Dedifferentiated amniotic fluid mesenchymal stem cell (primary cell): ENCODE results near the gene MARCKSL1.

Experiments used
- DNase-seq: peaks from one replicate; pipeline ENCODE4 v3.0.0-alpha.2; 2016; ENCODE audit errors: extremely low spot score

Gene MARCKSL1

DNA sequence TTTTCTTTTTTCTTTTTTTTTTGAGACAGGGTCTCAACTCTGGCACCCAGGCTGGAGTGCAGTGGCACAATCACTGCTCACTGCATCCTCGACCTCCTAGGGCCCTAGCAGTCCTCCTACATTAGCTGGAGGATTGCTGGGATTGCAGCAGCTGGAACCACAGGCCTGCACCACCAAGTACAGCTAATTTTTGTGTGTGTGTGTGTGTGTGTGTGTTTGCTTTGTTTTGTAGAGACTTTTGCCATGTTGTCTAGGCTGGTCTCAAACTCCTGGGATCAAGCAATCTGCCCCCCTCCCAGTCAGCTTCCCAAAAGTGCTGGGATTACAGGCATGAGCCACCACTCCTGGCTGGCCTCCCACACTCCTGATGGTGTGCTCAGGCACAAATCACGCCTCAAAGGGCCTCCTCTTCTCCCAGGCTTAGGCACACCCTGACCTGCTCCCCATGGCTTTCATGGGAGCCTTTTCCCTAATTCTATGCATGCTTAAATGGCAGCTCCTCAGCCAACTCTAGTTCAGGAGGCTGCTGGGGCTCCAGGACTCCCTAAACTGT, 16.9 kb upstream of the MARCKSL1 start:
- no peak for DNase-seq

DNA sequence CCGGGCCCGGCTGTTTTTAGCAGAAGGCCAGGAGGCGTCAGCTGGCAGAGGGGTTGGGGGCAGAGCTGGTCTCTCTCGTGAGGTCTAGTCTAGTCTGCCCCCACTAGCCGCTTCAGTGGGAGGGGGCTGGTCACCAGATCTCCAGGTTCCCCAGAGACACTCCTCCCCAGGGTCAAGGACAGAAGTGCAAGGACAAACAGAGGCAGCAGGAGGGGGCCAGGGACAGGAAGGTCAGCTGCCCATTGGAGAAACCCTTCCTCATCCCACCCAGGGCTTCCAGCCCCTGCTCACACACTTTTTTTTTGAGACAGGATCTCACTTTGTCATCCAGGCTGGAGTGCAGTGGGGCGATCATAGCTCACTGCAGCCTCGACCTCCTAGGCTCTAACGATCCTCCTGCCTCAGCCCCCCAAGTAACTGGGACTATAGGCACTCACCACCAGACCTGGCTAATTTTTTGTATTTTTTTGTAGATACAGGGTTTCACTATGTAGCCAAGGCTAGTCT, 16.3 kb upstream of the MARCKSL1 start:
- DNase-seq, result no peak

- peak; percentile 89 for DNase-seq
Observed at GRCh38 chr1:32351399-32352238, 15.6 kb upstream of the MARCKSL1 start.

DNA sequence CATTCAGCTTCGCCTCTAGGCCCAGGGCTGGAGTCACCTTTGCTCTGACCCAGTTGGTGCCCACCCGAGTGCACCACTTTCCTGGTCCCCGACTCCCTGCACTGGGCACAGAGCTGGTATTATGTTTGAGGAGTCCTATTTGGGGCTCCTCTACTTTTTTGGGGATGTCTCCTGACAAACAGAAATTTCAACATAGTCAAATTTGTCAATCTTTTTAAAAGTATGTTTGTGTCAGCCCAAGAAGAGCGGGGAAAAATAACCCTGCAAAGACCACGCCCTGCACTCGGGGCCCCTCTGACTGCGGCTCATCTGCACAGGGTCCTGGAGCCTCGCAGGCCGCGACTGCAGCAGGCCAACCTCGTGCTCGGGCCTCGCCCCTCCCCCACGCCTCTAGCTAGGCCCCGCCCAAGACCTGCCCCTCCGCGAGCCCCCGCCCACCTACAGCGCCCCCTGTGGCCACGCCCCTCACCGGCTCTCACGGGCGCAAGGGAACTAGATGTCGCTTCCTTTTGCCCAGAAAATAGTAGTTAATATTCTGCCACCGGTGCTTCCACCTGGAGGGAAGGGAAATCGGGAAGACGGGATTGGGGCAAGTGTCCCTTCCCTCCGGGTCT, 14.9 kb upstream of the MARCKSL1 start:
- DNase-seq, result peak; percentile 34

GRCh38 chr1:32349211-32349708, 13.2 kb upstream of the MARCKSL1 start:
- no peak for DNase-seq

DNA sequence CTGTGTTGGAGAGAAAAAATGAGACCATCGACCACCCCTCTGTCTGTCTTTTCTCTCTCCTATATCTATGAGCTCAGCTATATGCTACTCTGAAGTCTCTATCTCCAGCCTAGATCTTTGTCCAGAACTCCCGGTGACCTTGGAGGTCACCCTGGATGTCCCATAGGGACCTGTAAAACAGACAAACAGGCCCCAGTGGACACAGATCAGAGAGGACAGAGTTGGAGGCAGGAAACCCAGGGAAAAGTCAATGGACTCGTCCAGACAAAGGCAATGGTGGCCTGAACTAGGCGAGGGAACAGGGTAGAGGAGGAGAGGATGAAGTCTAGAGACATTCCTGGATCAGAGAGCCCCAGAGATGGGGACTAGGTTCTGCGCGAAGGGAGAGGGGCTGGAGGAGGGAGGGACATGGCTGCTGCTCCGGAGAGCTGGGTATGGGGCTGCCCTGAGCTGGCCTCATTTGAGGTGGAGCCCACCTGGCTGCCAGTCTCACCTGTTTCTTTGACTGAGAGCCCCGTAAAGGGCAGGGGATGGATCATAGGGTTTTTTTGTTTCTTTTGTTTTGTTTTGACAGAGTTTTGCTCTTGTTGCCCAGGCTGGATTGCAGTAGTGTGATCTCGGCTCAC, 10.6 kb upstream of the MARCKSL1 start:
- DNase-seq, result no peak

- DNase-seq, result no peak
Observed at GRCh38 chr1:32345289-32345827, 9.3 kb upstream of the MARCKSL1 start.

- no peak for DNase-seq
Observed at GRCh38 chr1:32342704-32343103, 6.7 kb upstream of the MARCKSL1 start.

DNA sequence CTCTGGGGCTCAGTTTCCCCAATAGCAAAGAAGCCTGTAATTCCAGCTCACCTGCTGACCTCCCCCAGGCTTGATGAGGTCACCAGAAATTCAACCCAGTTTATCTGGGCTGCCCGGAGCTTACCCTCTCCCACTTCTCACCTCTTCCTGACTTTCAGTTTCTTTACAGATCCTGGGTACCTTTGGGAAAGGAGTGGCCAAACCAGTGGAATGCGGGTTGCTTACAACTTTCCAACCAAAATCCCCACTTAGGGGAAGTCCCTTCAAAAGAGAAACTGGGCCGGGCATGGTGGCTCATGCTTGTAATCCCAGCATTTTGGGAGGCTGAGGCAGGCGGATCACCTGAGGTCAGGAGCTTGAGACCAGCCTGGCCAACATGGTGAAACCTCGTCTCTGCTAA, 5.9 kb upstream of the MARCKSL1 start:
- DNase-seq, result no peak

- no peak for DNase-seq
Observed at GRCh38 chr1:32341186-32341757, 5.2 kb upstream of the MARCKSL1 start.

GRCh38 chr1:32339363-32339978, 3.4 kb upstream of the MARCKSL1 start:
- DNase-seq, result no peak

DNA sequence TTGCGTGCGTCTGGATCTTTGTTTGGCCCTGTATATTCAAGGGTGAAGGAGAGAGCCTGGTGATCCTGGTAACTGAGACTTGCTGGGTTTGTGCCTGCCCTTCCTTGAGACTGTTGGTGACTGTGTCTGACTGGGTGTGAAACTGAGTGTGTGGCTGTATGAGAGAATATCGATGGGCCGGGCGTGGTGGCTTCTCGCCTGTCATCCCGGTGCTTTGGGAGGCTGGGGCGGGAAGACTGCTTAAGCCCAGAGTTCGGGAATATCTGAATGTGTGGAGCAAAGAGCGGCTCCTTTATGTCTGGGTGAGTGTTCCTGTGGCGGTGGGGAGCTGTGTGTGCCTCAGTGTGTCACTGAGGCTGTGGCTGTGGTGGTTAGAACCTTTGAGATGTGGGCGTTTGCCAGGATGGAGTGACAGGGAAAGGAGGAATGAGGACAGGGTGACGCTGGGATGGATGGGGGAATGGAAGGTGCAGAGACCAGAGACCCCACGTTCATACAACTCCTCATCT, 2.7 kb upstream of the MARCKSL1 start:
- no peak for DNase-seq

DNA sequence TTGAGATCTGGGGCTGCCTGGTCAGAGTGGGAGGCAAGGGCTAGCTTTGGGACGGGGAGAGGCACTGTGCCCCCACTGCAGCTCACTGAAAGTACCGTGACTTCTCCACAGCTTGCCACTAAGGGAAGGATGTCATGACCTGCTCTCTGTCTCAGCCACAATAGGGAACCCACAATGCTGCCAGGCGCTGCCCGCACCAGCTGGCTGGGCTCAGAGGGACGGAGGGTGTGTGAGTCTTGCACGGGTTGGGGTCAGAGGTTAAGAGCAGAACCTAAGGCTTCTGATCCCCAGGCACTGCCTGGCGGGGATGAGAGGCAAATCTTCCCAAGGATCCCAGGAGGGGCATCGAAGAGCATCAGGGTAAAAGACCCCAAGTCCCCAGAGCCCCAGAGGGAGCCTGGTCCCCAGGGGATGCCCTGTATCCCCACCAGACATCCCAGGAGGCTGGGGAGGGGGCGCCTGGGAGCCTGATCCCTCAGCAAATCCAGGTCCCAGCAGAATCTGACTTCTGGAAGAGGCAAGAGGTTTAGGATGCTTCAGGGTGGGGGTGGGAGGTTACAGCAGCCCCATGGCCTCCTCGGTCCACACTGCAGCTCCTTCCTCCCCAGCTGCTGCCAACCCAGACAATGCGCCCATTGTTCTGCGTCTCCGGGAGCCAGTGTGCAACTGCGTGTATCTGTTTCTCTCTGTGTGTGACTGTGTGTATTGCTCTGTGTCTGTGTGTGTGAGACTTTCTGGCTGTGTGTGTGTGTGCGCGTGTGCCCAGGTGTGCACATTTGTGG, 2.0 kb upstream of the MARCKSL1 start:
- no peak for DNase-seq

DNA sequence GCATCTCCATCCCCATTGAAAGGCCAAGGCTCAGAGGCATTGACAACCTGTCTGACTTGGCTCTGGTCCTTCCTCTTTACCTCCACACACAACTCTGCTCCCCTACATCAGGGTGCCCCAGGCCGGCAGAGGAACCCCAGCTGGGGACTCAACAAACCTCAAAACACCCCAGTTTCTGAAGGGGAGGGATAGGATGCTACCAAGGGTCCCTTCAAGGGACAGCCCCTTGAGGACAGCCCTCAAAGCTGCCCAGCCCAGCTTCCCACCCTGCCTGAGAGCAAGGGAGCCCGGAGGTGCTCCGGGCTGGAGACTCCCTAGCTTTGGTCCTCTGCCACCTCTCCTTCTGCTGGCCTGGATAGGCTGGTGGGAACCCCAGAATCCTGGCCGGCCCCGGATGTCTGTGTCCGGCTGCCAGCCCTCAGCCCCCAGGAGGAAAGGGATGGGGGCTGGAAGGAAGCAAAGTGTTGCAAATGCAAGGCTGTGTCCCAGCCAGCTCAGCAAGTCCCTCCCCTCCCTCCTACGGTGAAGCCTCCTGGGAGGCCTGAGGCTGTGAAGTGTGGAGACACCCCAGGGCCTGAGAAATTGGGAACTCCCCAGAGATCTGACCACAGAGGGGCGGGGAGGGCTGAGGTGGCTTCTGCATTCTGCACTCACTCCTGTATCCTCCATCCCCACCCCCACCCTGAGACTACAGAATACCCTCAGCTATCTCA, 1.1 kb upstream of the MARCKSL1 start:
- DNase-seq, result no peak

DNA sequence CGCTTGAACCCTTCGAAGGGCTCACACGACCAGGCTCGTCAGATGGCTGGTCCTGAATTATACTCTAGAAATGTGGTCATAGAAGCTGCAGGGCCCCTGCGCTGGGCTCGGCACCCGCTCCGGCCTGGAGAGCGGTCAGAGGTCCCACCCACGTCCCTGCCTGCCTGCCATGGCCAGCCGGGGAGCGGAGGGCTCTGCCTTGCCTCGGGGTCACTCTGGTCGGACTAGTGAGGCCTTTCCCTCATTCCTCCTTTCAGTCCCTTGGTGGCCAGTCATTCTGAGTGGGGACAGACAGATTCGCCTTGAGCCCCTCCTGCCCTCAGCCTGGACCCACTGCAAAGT, 529 bp upstream of the MARCKSL1 start:
- DNase-seq, result no peak

DNA sequence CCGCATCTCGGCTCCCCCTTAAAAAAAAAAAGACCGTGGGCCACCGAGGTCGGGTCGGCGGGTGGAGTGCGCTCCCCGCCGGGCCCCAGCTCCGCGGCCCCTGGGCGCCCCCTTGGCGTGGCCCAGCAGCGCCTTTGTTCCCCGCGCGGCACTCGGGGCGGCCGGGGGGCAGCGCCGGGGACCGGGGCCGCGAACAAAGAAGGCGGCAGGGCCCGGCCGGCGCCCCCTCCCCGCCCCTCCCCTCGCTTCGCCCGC, 571 bp downstream of the MARCKSL1 start:
- DNase-seq, result no peak

DNA sequence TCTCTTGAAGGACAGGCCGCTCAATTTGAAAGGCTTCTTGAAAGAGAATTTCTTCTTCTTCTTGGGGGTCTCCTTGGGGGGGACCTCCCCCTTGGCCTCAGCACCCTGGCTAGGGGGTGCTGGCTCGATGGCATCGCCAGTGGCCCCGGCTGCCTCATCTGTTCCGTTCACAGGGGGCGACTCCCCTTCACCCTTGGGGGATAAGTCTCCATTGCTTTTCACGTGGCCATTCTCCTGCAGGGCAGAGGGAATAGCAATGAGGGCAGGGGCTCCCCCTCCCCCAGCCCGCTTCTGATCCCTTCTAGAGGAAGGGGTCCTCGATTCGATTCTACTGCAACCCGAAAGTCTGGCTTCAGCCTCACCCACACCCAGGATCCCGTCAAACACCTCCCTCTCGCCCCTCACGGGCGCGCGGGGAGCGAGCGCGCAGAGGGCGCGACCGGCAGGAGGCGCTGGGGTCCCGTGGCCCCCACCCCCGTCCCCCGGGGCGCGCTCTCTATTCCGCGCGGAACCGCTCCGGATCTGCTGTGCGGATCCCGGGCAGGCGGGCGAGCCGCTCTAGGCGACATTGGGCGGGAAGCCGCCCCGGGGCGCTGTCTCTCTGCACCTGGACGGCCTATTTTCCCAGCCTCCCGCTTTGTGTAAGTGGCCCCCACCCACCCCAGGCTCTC, 1.0 kb downstream of the MARCKSL1 start:
- DNase-seq, result no peak

GRCh38 chr1:32334274-32334861, 1.7 kb downstream of the MARCKSL1 start:
- DNase-seq, result no peak
